Stimulated activated CD4-positive, alpha-beta T cell treated with anti-CD3 and anti-CD28 coated beads, Interleukin-1b, Interleukin-23, amount 100 ng/mL, for 48 hours (primary cell): ENCODE measurements around the gene RAE1.

Source experiments
- DNase-seq: peaks from one replicate; pipeline ENCODE4 v3.0.0-alpha.2; 2020

Gene RAE1

GRCh38 chr20:57351042-57351783, at the start of gene RAE1:
TSS of gene RAE1 (plus strand) at chr20:57351255. CDS start at chr20:57354039, 2,784 bp downstream.
- DNase-seq: peak; percentile 89

GRCh38 chr20:57306747-57307146, 44.3 kb upstream of the RAE1 start:
- DNase-seq: no peak

GRCh38 chr20:57308451-57309271, 42.4 kb upstream of the RAE1 start:
- DNase-seq: no peak

GRCh38 chr20:57309544-57310115, 41.4 kb upstream of the RAE1 start:
- DNase-seq: no peak

- DNase-seq: no peak
Observed at GRCh38 chr20:57310821-57311514, 40.1 kb upstream of the RAE1 start.

- no peak for DNase-seq
Observed at GRCh38 chr20:57312138-57312537, 38.9 kb upstream of the RAE1 start.

- no peak for DNase-seq
Observed at GRCh38 chr20:57313230-57313629, 37.8 kb upstream of the RAE1 start.

GRCh38 chr20:57313951-57314350, 37.1 kb upstream of the RAE1 start:
- DNase-seq: no peak

GRCh38 chr20:57315083-57315975, 35.7 kb upstream of the RAE1 start:
- no peak for DNase-seq

- no peak for DNase-seq
Observed at GRCh38 chr20:57315976-57316480, 35.0 kb upstream of the RAE1 start.

- no peak for DNase-seq
Observed at GRCh38 chr20:57316795-57317201, 34.3 kb upstream of the RAE1 start.

- no peak for DNase-seq
Observed at GRCh38 chr20:57317316-57317788, 33.7 kb upstream of the RAE1 start.

- DNase-seq: no peak
Observed at GRCh38 chr20:57317789-57318371, 33.2 kb upstream of the RAE1 start.

GRCh38 chr20:57319584-57319983, 31.5 kb upstream of the RAE1 start:
- DNase-seq: no peak

GRCh38 chr20:57320358-57320757, 30.7 kb upstream of the RAE1 start:
- no peak for DNase-seq

- DNase-seq: no peak
Observed at GRCh38 chr20:57321142-57321541, 29.9 kb upstream of the RAE1 start.

GRCh38 chr20:57322476-57322875, 28.6 kb upstream of the RAE1 start:
- no peak for DNase-seq

- no peak for DNase-seq
Observed at GRCh38 chr20:57323034-57323433, 28.0 kb upstream of the RAE1 start.

GRCh38 chr20:57325632-57326356, 25.3 kb upstream of the RAE1 start:
- no peak for DNase-seq

GRCh38 chr20:57326667-57327455, 24.2 kb upstream of the RAE1 start:
- no peak for DNase-seq
